HG03442 (cell line): ENCODE results near the gene PLCL1.
"Not testable (repeated sequence)": the region's sequence is repeated elsewhere in the genome, so short reads cannot be mapped to it uniquely, and the experiment has no call there.

Experiments used
- ATAC-seq: cut with Tn5 transposase; IDR thresholded peaks from one replicate; pipeline ENCODE4 v1.9.1; 2021; ENCODE audit warnings: mild to moderate bottlenecking, moderate library complexity; ENCODE audit not compliant: unreplicated experiment

The PLCL1 gene

DNA sequence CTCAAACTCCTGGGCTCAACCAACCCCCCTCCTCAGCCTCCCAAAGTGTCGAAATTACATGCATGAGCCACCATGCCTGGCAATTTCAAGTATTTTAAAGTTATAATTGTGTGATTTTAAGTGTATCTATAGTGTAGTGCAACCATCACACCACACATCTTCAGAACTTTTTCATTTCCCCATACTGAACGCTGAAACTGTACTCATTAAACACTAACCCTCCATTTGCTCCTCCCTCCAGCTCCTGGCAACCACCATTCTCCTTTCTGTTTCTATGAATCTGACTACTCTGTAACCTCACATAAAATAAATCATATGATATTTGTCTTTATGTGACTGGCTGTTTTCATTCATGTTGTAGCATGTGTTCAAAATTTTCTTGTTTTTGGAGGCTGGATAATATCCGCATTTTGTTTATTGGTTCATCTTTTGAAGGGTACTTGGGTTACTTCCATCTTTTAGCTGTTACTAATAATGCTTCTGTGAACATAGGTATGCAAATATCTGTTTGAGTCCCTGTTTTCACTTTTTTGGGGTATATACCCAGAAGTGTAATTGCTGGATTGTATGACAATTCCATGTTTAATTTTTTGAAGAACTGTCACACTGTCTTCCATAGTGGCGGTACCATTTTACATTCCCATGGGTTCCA is 188.2 kb downstream of the PLCL1 start:
- peak; percentile 88 for ATAC-seq

DNA sequence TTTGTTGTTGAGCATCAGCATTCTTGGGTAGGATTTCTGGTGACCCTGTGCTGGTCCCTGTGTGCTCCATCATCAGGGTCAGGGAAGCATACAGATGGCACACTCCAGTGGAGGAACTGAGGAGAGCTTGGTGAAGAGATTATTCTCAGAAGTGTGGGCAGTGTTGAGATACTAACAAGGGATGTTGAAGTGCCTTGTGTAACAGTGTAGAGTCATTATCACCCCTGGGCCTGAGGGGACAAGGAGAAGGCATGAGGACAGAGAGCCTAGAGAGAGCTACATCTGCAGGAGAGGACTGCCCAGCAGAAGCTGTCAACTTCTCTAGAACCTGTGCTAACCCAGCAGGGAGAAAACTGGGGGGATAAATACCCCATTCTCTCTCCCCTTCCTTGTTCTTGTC is 189.0 kb downstream of the PLCL1 start:
- ATAC-seq: no peak

DNA sequence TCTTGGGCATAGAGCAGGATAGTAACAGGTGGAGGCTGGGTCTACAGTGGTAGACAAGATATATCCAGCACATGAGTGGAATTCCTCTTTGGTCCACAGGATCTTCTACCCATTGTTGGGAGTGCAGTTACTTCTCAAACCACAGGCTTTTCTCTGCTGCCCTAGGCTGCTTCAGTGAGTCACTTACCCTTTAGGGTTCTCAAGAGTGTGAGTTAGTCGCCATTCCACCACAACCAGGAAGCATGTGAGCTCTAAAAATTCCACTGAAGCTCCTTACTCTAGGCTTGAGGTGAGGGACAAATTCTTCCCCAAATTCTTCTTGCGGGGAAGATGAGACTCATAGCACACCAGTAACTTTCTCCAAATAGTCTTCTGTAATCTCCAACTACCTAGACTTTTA is 189.4 kb downstream of the PLCL1 start:
- no peak for ATAC-seq

DNA sequence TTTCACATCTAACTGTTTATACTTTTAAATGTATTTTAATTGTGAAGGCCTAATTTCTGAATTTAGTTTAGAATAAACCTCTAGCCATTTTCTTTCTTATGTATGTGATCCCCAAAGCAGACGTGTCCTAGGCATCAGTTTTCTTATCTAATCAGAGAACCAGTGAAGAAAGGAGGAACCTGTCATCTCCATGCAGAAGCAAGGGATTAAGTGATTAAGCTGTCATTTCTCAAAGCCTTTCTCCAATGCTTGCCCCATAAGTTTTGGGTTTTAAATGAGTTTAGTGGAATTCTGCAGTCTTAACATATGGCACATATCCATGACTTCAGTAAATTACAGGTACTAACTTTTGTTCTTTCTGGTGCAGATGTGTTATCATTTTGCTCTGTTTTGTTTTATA is 190.4 kb downstream of the PLCL1 start:
- ATAC-seq: no peak

DNA sequence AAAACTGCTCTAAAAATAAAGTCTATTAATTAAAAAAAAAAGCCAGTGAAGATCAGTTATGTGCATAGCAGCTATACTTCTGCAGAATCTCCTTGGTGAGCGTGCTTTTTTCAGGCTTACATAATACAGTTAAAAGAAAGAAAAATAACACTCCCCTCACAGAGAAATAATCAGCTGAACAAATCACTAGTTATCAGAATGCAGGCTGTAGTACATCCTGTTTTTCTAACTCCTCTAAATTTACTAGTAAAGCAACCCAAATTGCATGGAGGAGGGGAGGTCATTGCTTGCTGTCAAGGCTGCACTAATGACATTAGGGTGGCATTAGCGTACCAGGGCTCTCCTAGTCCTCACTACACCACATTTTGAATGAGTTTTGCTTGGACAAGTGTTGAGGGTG is 192.2 kb downstream of the PLCL1 start:
- no peak for ATAC-seq

DNA sequence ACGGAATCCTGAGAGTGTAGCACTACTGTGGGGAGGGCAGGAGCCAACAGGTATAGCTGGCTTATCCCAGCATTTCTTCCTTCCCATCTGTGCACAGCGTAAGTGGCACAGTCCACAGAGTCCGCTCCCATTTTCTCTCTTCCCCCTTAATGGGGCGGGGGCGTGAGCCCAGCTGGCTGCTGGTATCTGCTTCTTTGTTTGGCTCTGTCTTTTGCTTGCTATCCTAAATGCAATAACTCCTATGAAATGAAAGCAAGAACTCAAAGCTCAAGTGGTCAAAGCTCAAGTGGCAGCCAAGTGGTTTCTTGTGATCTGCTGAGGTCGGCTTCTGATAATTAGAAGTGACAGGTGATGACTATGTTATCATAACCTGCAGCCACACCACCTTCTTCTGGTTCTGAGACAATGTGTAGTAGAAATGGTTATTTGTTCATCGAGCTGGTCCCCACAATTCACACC is 192.7 kb downstream of the PLCL1 start:
- ATAC-seq: no peak

DNA sequence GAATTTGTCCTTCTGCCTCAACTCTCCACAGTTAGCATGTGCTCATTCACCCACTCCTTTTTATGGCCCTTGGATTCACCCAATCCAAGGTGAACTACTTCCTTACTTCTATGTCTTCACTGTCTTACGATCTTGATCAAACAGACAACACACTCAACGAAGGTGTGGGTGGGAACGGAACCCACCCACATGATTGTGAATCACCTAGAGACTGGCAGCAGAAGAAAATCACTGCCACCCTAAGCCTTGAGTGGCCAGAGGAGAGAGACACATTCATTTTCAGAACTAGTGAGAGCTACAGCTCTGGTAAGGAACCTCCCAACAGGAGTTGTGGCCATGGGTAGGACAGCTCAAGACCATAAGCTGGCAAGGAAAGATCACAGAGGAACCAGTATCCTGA is 194.3 kb downstream of the PLCL1 start:
- ATAC-seq: no peak

DNA sequence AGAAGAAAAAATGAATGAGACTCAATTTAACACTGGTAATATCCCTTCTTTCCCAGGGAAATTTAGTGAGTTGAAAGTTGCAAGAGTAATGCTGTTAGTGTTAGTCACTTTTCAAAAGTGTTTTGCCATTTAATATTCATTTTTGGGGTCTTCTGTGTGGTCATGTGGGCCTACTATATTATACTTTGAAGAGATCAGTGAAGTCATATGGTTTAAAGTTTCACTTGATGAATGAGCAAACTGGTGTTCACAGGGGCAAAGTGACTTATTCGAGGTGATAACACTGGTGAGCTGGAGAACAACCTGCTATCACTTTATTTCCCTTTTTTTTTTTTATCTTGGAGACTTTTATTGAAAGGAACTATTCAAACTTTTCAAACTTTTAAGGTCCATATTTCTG is 196.0 kb downstream of the PLCL1 start:
- ATAC-seq: no peak

DNA sequence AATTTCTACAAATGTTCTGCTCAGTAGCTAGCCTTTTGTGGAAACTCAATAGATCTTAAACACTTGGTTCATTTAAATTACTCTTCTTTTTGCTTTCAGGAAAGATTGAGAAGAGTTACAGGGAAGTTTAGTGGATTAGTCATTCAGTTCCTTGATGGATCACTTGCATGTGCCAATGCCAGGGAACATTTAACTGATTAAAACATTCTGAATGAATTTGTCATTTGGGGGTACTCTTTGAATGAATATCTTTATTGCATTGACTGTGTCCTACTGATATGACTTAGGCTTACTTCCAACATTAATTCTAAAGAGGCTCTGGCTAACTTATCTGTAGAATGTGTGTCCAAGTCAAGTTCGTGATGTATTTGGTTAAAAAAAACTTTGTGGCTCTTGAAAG is 199.8 kb downstream of the PLCL1 start:
- ATAC-seq: no peak

DNA sequence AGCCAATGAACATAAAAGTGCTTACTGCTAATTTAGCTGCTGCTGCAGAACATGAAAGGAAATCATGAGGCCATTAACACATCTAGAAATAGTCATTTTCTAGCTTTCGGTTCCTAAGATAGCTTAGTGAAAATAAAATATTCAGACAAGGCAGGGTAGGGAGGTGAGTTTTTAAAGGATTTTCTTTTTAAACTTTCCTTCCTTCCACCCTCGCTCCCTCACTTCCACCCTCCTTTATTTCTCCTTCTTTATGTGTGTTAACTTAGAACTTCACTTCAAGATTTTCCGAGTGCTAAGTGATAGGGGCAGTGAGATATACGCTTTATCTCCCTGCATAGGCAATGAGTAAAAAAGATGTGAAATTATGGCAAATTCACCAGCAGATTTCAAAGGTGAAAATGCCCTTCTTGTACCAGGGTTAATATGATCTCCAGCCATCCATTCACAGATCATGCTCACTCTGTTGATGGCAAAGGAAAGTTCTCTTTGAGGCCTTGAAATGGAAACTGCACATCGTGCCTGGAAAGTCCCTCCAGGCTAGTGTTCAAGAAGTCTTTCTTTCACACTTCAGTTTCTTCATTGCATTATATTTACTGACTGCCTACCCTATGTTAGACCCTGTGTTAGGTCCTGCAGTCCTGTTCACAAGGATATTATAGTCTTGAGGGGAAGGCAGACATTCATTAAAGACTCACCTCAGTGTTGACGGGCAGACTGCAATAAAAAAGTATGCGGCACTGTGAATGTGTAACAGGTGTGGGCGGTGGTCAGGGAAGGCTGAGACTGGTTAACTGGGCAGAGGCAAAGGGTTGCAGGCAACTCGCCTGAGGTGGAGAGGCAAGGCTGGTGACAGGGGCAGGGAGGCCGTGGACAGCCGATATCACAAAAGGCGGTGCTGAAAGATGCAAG is 200.8 kb downstream of the PLCL1 start:
- peak; percentile 75 for ATAC-seq

DNA sequence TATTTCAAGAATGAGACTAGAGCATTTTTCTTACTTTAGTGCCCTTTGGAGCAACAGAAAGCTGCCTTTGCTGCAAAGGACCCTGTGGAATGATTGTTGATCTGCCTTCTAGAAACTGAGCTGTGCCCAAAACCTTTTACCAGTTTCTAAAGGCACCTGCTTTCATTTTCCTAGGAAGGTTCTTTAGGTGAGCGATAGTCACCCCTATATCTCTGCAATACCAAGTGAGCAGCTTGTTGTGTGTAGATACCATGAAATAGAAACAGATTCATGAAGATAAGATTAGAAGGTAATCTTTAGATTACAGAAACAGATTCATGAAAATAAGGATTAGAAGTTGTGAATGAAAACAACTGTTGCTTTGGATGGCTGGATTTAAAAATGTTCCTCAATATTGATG is 202.3 kb downstream of the PLCL1 start:
- no peak for ATAC-seq

DNA sequence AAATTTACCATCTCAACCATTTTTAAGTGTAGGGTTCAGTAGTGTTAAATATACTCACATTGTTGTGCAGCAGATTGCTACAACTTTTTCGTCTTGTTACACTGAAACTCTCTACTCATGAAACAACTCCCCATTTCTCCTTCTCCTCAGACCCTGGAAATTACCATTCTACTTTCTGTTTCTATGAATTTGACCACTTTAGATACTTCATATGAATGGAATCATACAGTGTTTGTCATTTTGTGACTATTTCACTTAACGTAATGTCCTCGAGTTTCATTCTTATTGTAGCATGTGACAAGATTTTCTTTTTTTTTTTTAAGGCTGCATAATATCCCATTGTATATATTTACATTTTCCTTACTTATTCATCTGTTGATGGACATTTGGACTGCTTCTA is 203.8 kb downstream of the PLCL1 start:
- ATAC-seq: no peak

DNA sequence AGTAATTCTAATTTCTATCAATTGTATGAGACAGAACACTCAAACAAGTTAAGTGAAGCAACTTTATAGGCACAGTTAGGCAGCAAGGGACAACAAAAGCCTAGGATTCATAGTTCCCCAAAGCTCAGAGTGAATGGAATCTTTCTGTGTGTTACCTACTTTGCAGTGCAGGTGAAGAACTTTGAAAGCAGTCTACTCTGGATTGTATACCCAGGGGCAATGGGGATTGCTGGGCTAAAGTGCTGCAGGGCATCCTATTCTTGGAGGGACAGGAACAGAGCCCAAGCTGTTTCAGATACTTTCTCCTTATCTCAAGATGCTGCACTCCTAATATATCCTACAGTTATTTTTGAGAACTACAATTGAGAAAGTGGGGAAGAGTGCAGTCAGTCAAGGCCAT is 207.6 kb downstream of the PLCL1 start:
- ATAC-seq: no peak

DNA sequence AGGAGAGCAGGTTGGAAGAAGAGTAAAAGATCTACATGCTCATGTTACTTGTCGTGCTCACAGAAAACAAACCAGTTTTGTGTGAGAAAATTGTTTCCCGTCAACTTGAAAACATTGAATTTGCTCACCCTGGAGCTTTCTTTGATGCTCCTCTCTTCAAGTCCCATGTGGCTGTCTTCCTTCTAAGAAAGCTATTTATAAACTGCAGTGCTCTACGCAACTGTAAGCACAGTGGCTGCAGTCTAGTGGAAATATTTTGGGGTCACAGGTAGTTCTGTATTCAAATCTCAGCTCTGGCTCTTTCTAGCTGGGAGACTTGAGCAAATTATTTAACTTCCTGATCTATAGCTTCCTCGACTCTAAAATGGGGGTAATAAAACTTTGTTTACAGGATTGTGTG is 211.8 kb downstream of the PLCL1 start:
- no peak for ATAC-seq

DNA sequence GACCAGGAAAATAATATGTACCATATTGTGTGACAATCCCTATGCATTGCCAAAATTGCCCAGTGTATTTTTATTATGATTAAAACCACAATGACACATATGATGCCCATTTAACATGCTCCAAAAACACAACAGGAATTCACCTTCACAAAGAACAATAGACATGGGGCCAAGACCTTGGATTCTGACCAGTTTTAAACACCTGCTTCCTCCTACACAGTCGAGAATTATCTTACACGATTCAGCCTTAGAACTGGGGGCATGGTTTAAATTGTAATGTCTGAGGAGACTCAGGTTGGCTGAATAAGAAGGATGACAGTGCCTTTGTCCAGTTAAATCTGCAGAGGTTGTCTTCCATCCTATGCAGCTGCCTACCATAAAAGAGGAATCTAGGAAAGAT is 212.7 kb downstream of the PLCL1 start:
- no peak for ATAC-seq

DNA sequence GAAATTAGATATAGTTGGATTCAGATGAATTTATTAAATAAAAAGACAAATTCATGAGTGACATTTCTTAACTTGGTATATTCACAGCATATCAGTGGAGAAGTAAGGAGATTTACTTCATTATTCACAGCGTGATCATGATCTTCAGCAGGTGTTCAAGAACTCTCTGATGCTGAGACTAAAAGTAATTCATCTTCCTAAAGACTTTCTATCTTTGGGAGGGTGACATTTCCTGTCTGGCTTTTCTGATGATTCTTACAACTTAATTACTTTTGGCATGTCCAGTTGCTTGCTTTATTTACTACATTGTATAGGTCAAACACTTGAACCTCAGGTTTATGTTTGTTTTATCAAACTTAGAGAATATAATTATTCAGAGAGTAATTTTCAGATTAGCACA is 224.6 kb downstream of the PLCL1 start:
- ATAC-seq: no peak

DNA sequence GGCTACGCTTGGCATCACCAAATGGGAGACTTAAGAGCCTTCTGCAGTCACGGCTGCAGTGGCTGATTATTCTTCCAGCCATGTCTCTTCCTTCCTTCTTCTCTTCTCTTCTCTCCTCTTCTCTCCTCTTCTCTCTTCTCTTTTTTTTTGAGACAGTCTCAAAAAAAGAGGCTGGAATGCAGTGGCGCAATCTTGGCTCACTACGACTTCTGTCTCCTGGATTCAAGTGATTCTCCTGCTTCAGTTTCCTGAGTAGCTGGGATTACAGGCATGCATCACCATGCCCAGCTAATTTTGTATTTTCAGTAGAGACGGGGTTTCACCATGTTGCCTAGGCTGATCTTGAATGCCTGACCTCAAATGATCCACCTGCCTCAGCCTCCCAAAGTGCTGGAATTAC is 225.2 kb downstream of the PLCL1 start:
- ATAC-seq: not testable (repeated sequence)

DNA sequence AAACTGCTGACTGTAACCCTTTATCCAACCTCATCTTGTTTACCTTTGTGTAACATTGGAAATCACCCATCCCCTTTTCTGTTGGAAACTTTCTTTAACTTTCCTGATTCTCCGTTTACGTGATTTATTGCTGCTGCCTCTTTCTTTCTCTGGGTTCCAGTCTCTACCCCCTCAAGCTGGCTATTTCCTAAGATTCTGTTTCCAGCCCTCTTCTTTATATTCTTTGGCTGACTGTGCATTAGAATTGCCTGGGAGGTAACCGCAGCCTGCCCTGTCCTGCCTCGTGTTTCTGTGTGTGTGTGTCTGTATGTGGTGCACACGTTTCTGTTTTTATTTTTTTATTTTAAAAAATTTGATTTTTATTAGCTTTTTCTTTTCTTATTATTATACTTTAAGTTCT is 229.2 kb downstream of the PLCL1 start:
- ATAC-seq: no peak

DNA sequence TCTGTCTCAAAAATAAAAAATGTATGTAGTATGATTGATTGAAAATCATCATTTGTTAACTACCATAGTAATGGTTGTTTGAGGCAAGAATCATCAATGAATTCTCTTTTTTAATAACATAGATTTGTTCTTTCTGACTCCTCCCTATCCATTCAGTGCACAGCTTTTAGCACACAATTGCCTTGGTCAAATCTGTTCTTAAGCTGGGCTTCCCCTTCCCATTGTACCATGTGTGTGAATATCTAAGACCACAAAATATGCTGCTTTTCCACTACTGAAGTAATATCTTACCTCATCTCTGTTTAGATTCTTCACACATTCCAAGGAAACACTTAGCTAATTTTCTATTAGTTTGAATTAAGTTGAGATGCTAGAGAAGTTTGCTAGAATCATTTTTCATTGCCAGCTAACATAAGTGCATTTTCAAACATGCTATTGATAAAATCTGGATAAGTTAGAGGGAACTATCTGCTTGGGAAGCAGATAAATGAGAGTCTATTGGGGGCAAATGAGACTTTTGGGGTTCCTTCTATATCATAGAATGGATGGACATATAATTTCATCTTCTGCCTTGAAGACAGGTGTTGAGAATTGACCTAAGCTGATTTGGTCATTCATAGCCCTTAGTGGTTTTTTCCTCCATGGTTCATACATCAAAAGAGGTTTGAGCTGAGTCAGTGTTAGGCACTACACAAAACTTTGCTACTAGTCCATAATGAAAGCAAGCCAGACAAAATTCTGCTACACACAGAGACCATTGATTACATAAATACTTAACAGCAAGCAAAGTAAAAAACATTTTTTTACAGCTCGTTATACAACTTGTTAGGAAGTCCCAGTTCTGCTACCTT is 231.9 kb downstream of the PLCL1 start:
- ATAC-seq: peak; percentile 98

DNA sequence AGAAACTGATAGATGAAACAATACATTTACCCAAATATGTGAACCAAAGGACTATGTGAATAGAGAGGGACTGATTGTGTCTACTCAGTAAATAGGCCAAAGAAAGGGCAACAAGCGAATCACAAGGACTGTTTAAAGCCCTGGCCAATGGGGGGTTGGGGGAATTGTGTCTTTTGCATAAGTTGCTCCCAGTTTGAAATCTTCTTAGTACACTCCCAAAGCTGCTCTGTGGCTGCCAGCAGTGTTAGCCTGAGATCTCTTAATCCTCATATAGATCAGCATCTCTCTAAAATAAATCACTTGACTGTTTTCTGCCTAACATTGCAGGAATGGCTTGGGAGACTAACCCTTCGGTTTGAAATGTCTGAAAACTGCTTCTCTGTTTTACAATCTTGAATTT is 236.4 kb downstream of the PLCL1 start:
- no peak for ATAC-seq

DNA sequence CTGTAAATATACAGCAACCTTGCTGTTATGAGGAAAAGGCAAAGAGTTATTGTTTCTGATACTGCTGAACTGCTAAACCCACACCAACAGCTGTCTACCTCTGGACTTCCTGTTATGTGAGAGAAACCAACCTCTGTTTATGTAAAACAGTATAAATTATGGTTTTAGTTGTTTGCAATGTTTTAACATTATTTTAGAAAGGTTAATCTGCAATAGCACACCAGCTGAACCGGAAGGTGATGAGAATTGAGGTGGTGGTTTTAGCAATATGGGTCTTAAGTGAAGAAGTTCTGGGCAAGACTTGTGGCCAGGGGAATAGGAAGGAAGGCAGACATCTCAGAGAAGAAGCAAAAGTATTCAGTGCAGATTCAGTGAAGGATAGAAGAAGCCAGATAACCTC is 237.8 kb downstream of the PLCL1 start:
- peak; percentile 71 for ATAC-seq
